MM.1S (cell line): ENCODE data around the gene SLFN11.
"Not testable (repeated sequence)": the region's sequence is repeated elsewhere in the genome, so short reads cannot be mapped to it uniquely, and the experiment has no call there.

ENCODE experiments used
- DNase-seq: peaks from one replicate; pipeline ENCODE4 v3.0.0-alpha.2; 2015
- H2AFZ ChIP-seq: fragments of 300-600 bp; sonication (generic); 2 replicates; pipeline ENCODE4 v1.6.0; 2016; ENCODE audit warnings: antibody characterized with exemption, low read length
- H3F3A ChIP-seq: fragments of 300-600 bp; sonication (generic); 2 replicates; pipeline ENCODE4 v1.6.1; 2016; ENCODE audit warnings: mild to moderate bottlenecking, antibody characterized with exemption, low read length, moderate library complexity, mixed read lengths; ENCODE audit not compliant: insufficient read depth
- H3K27ac ChIP-seq: fragments of 300-600 bp; sonication (generic); 2 replicates; pipeline ENCODE4 v1.5.1; 2016; ENCODE audit warnings: mild to moderate bottlenecking, low read length
- H3K27me3 ChIP-seq: fragments of 300-600 bp; sonication (generic); replicated peaks from 2 replicates; pipeline ENCODE4 v1.6.0; 2016; ENCODE audit warnings: low read length; ENCODE audit not compliant: insufficient read depth
- H3K36me3 ChIP-seq: fragments of 300-600 bp; sonication (generic); replicated peaks from 2 replicates; pipeline ENCODE4 v1.6.1; 2016; ENCODE audit warnings: mild to moderate bottlenecking, low read length, mixed read lengths; ENCODE audit not compliant: insufficient read depth
- H3K4me1 ChIP-seq: fragments of 300-600 bp; sonication (generic); 2 replicates; pipeline ENCODE4 v1.6.1; 2016; ENCODE audit warnings: low read length, mixed read lengths
- H3K4me2 ChIP-seq: fragments of 300-600 bp; sonication (generic); 2 replicates; pipeline ENCODE4 v1.6.0; 2016; ENCODE audit warnings: low read depth, low read length
- H3K4me3 ChIP-seq: fragments of 300-600 bp; sonication (generic); 2 replicates; pipeline ENCODE4 v1.5.1; 2016; ENCODE audit warnings: low read length, mixed read lengths
- H3K79me2 ChIP-seq: fragments of 300-600 bp; sonication (generic); 2 replicates; pipeline ENCODE4 v1.6.1; 2016; ENCODE audit warnings: mixed run types, low read length, mixed read lengths
- H3K9ac ChIP-seq: fragments of 300-600 bp; sonication (generic); 2 replicates; pipeline ENCODE4 v1.6.1; 2016; ENCODE audit warnings: low read length, mixed read lengths
- H3K9me2 ChIP-seq: fragments of 300-600 bp; sonication (generic); replicated peaks from 2 replicates; pipeline ENCODE4 v1.6.1; 2016; ENCODE audit warnings: mild to moderate bottlenecking, low read length, mixed read lengths; ENCODE audit not compliant: insufficient read depth
- H3K9me3 ChIP-seq: fragments of 300-600 bp; sonication (generic); replicated peaks from 2 replicates; pipeline ENCODE4 v1.6.1; 2016; ENCODE audit warnings: mild to moderate bottlenecking, low read length, mixed read lengths; ENCODE audit not compliant: insufficient read depth
- H4K20me1 ChIP-seq: fragments of 300-600 bp; sonication (generic); 2 replicates; pipeline ENCODE4 v1.6.1; 2016; ENCODE audit warnings: mild to moderate bottlenecking, low read length, moderate library complexity, mixed read lengths; ENCODE audit not compliant: insufficient read depth
- EZH2 ChIP-seq: fragments of 300-600 bp; sonication (generic); optimal IDR thresholded peaks from 2 replicates; pipeline ENCODE3; 2017; ENCODE audit warnings: low read depth, mild to moderate bottlenecking, antibody characterized with exemption, low read length, mixed read lengths
- EZH2phosphoT487 ChIP-seq: fragments of 300-600 bp; sonication (generic); IDR thresholded peaks from 2 replicates; pipeline ENCODE4 v1.6.1; 2018; ENCODE audit warnings: antibody characterized with exemption, low read length
- TF ChIP-seq, protein P1 (sequence below): fragments of 300-600 bp; sonication (generic); IDR thresholded peaks from 2 replicates; pipeline ENCODE4 v1.5.1; 2016; ENCODE audit warnings: antibody characterized with exemption, low read length, mixed read lengths

Gene SLFN11

GRCh38 chr17:35373534-35373983 lies at the start of gene SLFN11:
Gene SLFN11, minus strand, starts transcription at chr17:35373621. Its CDS starts 9,814 bp downstream, at chr17:35363807.
- DNase-seq: peak; percentile 85
- TF ChIP-seq, protein P1, sequence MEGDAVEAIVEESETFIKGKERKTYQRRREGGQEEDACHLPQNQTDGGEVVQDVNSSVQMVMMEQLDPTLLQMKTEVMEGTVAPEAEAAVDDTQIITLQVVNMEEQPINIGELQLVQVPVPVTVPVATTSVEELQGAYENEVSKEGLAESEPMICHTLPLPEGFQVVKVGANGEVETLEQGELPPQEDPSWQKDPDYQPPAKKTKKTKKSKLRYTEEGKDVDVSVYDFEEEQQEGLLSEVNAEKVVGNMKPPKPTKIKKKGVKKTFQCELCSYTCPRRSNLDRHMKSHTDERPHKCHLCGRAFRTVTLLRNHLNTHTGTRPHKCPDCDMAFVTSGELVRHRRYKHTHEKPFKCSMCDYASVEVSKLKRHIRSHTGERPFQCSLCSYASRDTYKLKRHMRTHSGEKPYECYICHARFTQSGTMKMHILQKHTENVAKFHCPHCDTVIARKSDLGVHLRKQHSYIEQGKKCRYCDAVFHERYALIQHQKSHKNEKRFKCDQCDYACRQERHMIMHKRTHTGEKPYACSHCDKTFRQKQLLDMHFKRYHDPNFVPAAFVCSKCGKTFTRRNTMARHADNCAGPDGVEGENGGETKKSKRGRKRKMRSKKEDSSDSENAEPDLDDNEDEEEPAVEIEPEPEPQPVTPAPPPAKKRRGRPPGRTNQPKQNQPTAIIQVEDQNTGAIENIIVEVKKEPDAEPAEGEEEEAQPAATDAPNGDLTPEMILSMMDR: no peak
- no peak for TF ChIP-seq EZH2phosphoT487
- no peak for TF ChIP-seq EZH2
- peak within 1 kb of the TSS; percentile 99 for H3K4me2 ChIP-seq
- H3K36me3 ChIP-seq: no peaks in the 10 kb centered on the region
- H3K9me3 ChIP-seq: no peaks in the 10 kb centered on the region
- peak within 1 kb of the TSS; percentile 88 for H2AFZ ChIP-seq
- peak within 1 kb of the TSS; percentile 93 for H3K9ac ChIP-seq
- peak within 1 kb of the TSS; percentile 90 for H3K27ac ChIP-seq
- H3F3A ChIP-seq: peaks cover 42% of the 10 kb centered on the region
- H3K4me3 ChIP-seq: peak within 1 kb of the TSS; percentile 73
- no peaks in the 10 kb centered on the region for H3K9me2 ChIP-seq
- H3K4me1 ChIP-seq: peaks cover 37% of the 10 kb centered on the region
- peaks cover 39% of the 10 kb centered on the region for H3K79me2 ChIP-seq
- H3K27me3 ChIP-seq: no peaks in the 10 kb centered on the region
- no peaks in the 10 kb centered on the region for H4K20me1 ChIP-seq

DNA sequence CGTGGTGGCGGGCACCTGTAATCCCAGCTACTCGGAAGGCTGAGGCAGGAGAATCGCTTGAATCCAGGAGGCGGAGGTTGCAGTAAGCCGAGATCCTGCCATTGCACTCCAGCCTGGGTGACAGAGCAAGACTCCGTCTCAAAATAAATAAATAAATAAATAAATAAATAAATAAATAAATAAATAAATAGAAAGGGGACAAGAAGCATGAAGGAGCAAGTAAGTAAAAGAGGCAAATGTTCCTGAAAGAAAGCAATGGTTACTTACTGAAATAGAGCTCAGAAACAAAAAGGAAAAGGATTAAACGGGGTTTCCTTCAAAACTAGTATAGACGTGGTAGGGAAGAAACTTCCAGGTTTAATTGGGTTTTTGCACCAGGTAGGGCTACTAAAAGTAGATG lies 47.6 kb upstream of the SLFN11 start:
- H3K9me3 ChIP-seq, H3K36me3 ChIP-seq, H3K4me2 ChIP-seq, H3F3A ChIP-seq, DNase-seq, H3K27ac ChIP-seq, H3K4me3 ChIP-seq, H4K20me1 ChIP-seq, H3K4me1 ChIP-seq, H2AFZ ChIP-seq, H3K9ac ChIP-seq, H3K9me2 ChIP-seq, H3K79me2 ChIP-seq, H3K27me3 ChIP-seq: not testable (repeated sequence)

DNA sequence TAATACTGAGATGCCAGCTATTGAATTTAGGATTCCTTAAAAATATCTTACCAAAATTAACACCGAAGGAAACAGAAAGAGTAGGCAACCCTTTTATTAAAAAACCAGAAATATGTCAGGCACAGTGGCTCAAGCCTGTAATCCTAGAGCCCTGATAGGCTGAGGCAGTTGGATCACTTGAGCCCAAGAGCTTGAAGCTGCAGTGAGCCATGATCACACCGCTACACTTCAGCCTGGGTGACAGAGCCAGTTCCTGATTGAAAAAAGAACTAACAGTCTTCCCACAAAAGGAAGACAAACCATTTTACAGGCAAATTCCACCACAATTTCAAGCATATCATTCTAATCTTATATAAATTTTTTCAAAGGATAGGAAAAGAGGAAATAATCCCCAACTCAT lies 43.2 kb upstream of the SLFN11 start:
- H4K20me1 ChIP-seq: no peaks in the 10 kb centered on the region
- H3K4me2 ChIP-seq: no peak overlapping the region
- DNase-seq: no peak
- 0 out of 2 replicates have a peak, but pooled peaks cover 2% of the 10 kb centered on the region for H3K36me3 ChIP-seq
- H2AFZ ChIP-seq: no peak overlapping the region
- no peak overlapping the region for H3K4me3 ChIP-seq
- no peaks in the 10 kb centered on the region for H3K79me2 ChIP-seq
- no peaks in the 10 kb centered on the region for H3K9me3 ChIP-seq
- no peak overlapping the region for H3K27ac ChIP-seq
- no peak overlapping the region for H3K9ac ChIP-seq
- no peaks in the 10 kb centered on the region for H3K9me2 ChIP-seq
- H3F3A ChIP-seq: no peaks in the 10 kb centered on the region
- TF ChIP-seq EZH2 (no peak), EZH2phosphoT487 (no peak)
- TF ChIP-seq, protein P1: no peak
- H3K4me1 ChIP-seq: no peaks in the 10 kb centered on the region
- H3K27me3 ChIP-seq: no peaks in the 10 kb centered on the region

GRCh38 chr17:35414707-35415106 lies 41.3 kb upstream of the SLFN11 start:
- not testable (repeated sequence) for H3F3A ChIP-seq, H4K20me1 ChIP-seq, H3K9me3 ChIP-seq, H2AFZ ChIP-seq, H3K4me1 ChIP-seq, H3K4me3 ChIP-seq, H3K27ac ChIP-seq, H3K4me2 ChIP-seq, H3K79me2 ChIP-seq, H3K9me2 ChIP-seq, DNase-seq, H3K36me3 ChIP-seq, H3K27me3 ChIP-seq, H3K9ac ChIP-seq
